Prostate gland (tissue), 2 donors: ENCODE results near the gene DOC2B.

Experiments
- POLR2A ChIP-seq: fragments of 450-650 bp; IDR thresholded peaks from one replicate; pipeline ENCODE4 v1.6.1; 2016; ENCODE audit warnings: antibody characterized with exemption, mild to moderate bottlenecking
- POLR2AphosphoS5 ChIP-seq: sonication (generic); formaldehyde crosslinking; IDR thresholded peaks from one replicate; pipeline ENCODE4 v1.6.1; 2017; ENCODE audit warnings: antibody characterized with exemption
- TF ChIP-seq, protein P1 (sequence below), 4 experiments: fragments of 200-600 bp in 2 of 4; fragments of 450-650 bp in 2 of 4; sonication (generic) in 2 of 4; IDR thresholded peaks; 1 replicate in 3 of 4; 2 replicates in 1 of 4; pipeline ENCODE4 v1.5.1; 2016 to 2019; ENCODE audit warnings: antibody characterized with exemption in 4 of 4, mild to moderate bottlenecking in 2 of 4, moderate library complexity in 2 of 4

DNA sequence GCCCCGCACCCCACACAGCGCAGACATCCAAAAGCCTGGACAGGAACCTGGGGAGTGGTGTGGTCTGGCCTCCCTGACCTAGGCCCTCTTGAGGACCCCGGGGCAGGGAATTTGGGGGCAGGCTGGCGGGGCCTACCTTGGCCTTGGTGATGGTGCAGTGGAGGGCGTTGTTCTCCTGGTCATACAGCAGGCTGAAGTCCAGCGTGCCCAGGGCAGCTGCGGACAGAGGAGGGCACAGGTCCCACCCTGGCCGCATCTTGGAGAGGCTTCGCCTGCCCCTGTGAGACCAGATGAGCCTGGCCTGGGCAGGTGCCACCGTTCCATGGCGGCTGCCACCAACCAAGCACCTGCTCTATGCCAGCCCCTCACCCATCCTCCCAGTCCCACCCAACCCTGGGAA, 9.0 kb downstream of the DOC2B start:
- TF ChIP-seq, protein P1, sequence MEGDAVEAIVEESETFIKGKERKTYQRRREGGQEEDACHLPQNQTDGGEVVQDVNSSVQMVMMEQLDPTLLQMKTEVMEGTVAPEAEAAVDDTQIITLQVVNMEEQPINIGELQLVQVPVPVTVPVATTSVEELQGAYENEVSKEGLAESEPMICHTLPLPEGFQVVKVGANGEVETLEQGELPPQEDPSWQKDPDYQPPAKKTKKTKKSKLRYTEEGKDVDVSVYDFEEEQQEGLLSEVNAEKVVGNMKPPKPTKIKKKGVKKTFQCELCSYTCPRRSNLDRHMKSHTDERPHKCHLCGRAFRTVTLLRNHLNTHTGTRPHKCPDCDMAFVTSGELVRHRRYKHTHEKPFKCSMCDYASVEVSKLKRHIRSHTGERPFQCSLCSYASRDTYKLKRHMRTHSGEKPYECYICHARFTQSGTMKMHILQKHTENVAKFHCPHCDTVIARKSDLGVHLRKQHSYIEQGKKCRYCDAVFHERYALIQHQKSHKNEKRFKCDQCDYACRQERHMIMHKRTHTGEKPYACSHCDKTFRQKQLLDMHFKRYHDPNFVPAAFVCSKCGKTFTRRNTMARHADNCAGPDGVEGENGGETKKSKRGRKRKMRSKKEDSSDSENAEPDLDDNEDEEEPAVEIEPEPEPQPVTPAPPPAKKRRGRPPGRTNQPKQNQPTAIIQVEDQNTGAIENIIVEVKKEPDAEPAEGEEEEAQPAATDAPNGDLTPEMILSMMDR (IDR thresholded peaks at IDR 0.05) = no peak
- TF ChIP-seq POLR2A = no peak
- no peak for TF ChIP-seq POLR2AphosphoS5
